ENCODE measurements around the gene SLC30A7. TPM values are rescaled to one million over a fixed set of nuclear protein-coding genes. Genes with fewer than 3 reads are reported as not detected.

SLC30A7 gene
- total RNA-seq: 26.9 TPM

GRCh38 chr1:100895540-100896480 is at the start of gene SLC30A7:
SLC30A7 (plus strand) TSS chr1:100896090; CDS start chr1:100896263, 173 bp downstream.

DNA sequence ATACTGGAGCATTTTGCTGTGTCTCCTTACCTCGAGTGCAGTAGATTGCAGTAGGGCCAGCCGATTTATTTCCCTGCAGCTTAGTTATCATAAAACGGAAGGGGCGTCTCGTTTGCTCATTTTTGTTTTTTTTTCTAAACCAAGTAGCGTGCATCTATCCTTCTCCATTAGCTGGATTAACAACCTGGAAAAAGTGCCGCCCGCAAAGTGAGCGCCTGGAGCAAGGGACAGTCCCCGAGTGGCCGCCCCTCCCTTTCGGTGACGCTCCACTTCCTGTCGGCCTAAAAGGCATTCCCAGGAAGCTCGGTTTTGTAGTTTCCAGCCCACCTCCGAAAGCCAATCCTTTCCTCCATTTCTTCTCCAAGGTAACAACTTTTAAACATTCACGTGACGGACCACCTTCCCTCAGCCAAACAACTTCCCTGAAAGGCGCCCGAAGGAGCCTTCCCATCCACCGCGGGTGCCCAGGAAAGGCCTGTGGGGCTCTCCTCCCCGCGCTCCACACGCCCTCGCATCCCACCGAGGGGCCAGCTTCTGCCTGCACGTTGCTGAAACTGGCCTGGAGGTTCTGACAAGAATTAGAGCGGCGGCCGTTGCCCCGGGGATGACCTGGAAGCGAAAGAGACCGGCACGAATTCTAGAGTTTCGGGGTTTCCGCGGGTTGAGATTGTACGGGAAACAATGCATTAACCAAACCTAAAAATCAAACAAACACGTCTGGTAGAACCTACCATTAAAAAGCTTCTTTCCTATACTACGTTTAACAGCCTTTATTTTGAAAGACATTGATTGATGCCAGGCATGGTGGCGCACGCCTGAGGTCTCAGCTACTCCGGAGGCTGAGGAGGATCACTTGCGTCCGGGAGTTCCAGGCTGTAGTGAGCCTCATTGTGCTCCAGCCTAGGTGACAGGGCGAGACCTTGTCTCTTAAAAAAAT is 1.0 kb upstream of the SLC30A7 start, which contains the start of gene EXTL2:
Gene EXTL2 (minus strand): TSS at position 240 of the 937 bp plus-strand sequence. CDS start 6,085 bp downstream, outside the sequence.

GRCh38 chr1:101025657-101026429 is 130.0 kb downstream of the SLC30A7 start, which contains the start of gene DPH5:
DPH5 (minus strand) TSS chr1:101025784; CDS start chr1:101025443, 341 bp downstream.

Other genes starting within 250 kb of the SLC30A7 start
- gene VCAM1, start 176.3 kb upstream of the SLC30A7 start, total RNA-seq: 14.4 TPM
- gene EXTL2, start 1.2 kb upstream of the SLC30A7 start, total RNA-seq: 35.7 TPM
- gene DPH5, start 129.7 kb downstream of the SLC30A7 start, total RNA-seq: 31.9 TPM